Neural progenitor cell (in vitro differentiated cells): Measurements from ENCODE around the gene GPR156. TPM values are rescaled to one million over a fixed set of nuclear protein-coding genes. Genes with fewer than 3 reads are reported as not detected.

Experiments used
- DNase-seq: peaks from one replicate; pipeline ENCODE4 v3.0.0-alpha.2; 2016; ENCODE audit warnings: low spot score
- H2AFZ ChIP-seq: fragments of 200-600 bp; sonication (generic); replicated peaks from 2 replicates; pipeline ENCODE4 v1.6.1; 2016; ENCODE audit warnings: antibody characterized with exemption
- H3F3A ChIP-seq: fragments of 200-600 bp; sonication (generic); 2 replicates; pipeline ENCODE4 v1.6.1; 2016; ENCODE audit warnings: antibody characterized with exemption, low read depth
- H3K27ac ChIP-seq: fragments of 200-600 bp; sonication (generic); 2 replicates; pipeline ENCODE4 v1.5.1; 2016; ENCODE audit warnings: mild to moderate bottlenecking
- H3K27me3 ChIP-seq: fragments of 200-600 bp; sonication (generic); 2 replicates; pipeline ENCODE4 v1.6.1; 2016; ENCODE audit warnings: mild to moderate bottlenecking, moderate library complexity
- H3K36me3 ChIP-seq: fragments of 200-600 bp; sonication (generic); 2 replicates; pipeline ENCODE4 v1.5.1; 2016
- H3K4me1 ChIP-seq: fragments of 200-600 bp; sonication (generic); 2 replicates; pipeline ENCODE4 v1.6.1; 2016; ENCODE audit warnings: mixed run types
- H3K4me2 ChIP-seq: fragments of 200-600 bp; sonication (generic); 2 replicates; pipeline ENCODE4 v1.6.1; 2016
- H3K4me3 ChIP-seq: fragments of 200-600 bp; sonication (generic); 2 replicates; pipeline ENCODE4 v1.5.1; 2016
- H3K79me2 ChIP-seq: fragments of 200-600 bp; sonication (generic); 2 replicates; pipeline ENCODE4 v1.6.1; 2016; ENCODE audit warnings: low read depth
- H3K9ac ChIP-seq: fragments of 200-600 bp; sonication (generic); 2 replicates; pipeline ENCODE4 v1.6.1; 2016
- H3K9me3 ChIP-seq: fragments of 200-600 bp; sonication (generic); 2 replicates; pipeline ENCODE4 v1.5.1; 2016; ENCODE audit warnings: low read depth
- H4K20me1 ChIP-seq: fragments of 200-600 bp; sonication (generic); 2 replicates; pipeline ENCODE4 v1.6.1; 2016; ENCODE audit warnings: low read depth
- H3K27ac Mint-ChIP-seq: 3 replicates; pipeline ENCODE4 v1.8.0; 2021; ENCODE audit warnings: mixed read lengths
- H3K27me3 Mint-ChIP-seq: 2 replicates; pipeline ENCODE4 v1.8.0; 2022; ENCODE audit warnings: low read depth, mild to moderate bottlenecking, inconsistent platforms, moderate library complexity, mixed read lengths; ENCODE audit not compliant: insufficient read depth
- H3K36me3 Mint-ChIP-seq: 3 replicates; pipeline ENCODE4 v1.8.0; 2021; ENCODE audit warnings: mixed read lengths
- H3K4me1 Mint-ChIP-seq: 3 replicates; pipeline ENCODE4 v1.8.0; 2021; ENCODE audit warnings: mixed read lengths
- H3K4me3 Mint-ChIP-seq: 3 replicates; pipeline ENCODE4 v1.8.0; 2021; ENCODE audit warnings: mild to moderate bottlenecking, moderate library complexity, mixed read lengths
- H3K9me3 Mint-ChIP-seq: 3 replicates; pipeline ENCODE4 v1.8.0; 2020; ENCODE audit warnings: mixed read lengths
- EZH2 ChIP-seq: fragments of 200-600 bp; sonication (generic); IDR thresholded peaks from 2 replicates; pipeline ENCODE4 v1.6.1; 2017; ENCODE audit warnings: antibody characterized with exemption, mild to moderate bottlenecking, moderate library complexity
- EZH2phosphoT487 ChIP-seq: fragments of 200-600 bp; sonication (generic); IDR thresholded peaks from 2 replicates; pipeline ENCODE4 v1.6.1; 2017; ENCODE audit warnings: antibody characterized with exemption
- total RNA-seq: library from RNA; depleted of rRNA; stranded (reverse); fragments of >200 nt; gene quantifications from 2 replicates; pipeline ENCODE4 v1.2.3, GENCODE V29; 2015; ENCODE audit warnings: low replicate concordance
- TF ChIP-seq, protein P1 (sequence below): fragments of 200-600 bp; sonication (generic); IDR thresholded peaks from 2 replicates; pipeline ENCODE4 v1.5.1; 2017; ENCODE audit warnings: antibody characterized with exemption, mild to moderate bottlenecking

The GPR156 gene
- total RNA-seq, 1 donor from 2014 or later = 2.2 TPM

DNA sequence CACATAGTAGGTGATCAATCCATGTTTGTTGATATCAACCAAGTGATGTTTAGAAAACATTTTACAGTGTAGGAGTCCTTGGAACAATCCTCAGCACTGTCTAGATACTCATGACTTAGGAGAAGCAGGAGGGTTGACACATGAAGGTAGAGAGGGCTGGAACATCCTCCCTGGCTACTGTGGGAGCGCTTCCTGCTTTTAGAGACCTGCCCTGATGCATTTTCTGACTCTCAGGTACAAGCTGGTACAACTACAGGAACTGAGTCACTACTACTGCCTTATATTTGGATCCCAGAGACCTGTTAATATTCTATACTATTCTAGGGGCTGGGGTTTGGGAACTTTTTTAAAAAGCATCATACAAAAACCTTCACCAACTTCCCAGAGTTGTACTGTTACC lies 20.1 kb downstream of the GPR156 start:
- no peaks in the 10 kb centered on the region for H3K79me2 ChIP-seq
- H3K27ac Mint-ChIP-seq = no peak overlapping the region
- H3K27me3 Mint-ChIP-seq = no peaks in the 10 kb centered on the region
- no peaks in the 10 kb centered on the region for H4K20me1 ChIP-seq
- H3K27ac ChIP-seq = no peak overlapping the region
- no peaks in the 10 kb centered on the region for H3K36me3 ChIP-seq
- H3K9me3 Mint-ChIP-seq = no peaks in the 10 kb centered on the region
- no peaks in the 10 kb centered on the region for H3K9me3 ChIP-seq
- no peak overlapping the region for H3K4me2 ChIP-seq
- TF ChIP-seq EZH2 = no peak
- no peak for TF ChIP-seq EZH2phosphoT487
- TF ChIP-seq, protein P1, sequence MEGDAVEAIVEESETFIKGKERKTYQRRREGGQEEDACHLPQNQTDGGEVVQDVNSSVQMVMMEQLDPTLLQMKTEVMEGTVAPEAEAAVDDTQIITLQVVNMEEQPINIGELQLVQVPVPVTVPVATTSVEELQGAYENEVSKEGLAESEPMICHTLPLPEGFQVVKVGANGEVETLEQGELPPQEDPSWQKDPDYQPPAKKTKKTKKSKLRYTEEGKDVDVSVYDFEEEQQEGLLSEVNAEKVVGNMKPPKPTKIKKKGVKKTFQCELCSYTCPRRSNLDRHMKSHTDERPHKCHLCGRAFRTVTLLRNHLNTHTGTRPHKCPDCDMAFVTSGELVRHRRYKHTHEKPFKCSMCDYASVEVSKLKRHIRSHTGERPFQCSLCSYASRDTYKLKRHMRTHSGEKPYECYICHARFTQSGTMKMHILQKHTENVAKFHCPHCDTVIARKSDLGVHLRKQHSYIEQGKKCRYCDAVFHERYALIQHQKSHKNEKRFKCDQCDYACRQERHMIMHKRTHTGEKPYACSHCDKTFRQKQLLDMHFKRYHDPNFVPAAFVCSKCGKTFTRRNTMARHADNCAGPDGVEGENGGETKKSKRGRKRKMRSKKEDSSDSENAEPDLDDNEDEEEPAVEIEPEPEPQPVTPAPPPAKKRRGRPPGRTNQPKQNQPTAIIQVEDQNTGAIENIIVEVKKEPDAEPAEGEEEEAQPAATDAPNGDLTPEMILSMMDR = no peak
- no peaks in the 10 kb centered on the region for H3K4me1 Mint-ChIP-seq
- no peaks in the 10 kb centered on the region for H3K27me3 ChIP-seq
- H3K4me3 Mint-ChIP-seq = no peak overlapping the region
- DNase-seq = no peak
- no peak overlapping the region for H2AFZ ChIP-seq
- no peaks in the 10 kb centered on the region for H3K4me1 ChIP-seq
- no peak overlapping the region for H3K4me3 ChIP-seq
- no peaks in the 10 kb centered on the region for H3F3A ChIP-seq
- no peak overlapping the region for H3K9ac ChIP-seq
- no peaks in the 10 kb centered on the region for H3K36me3 Mint-ChIP-seq

DNA sequence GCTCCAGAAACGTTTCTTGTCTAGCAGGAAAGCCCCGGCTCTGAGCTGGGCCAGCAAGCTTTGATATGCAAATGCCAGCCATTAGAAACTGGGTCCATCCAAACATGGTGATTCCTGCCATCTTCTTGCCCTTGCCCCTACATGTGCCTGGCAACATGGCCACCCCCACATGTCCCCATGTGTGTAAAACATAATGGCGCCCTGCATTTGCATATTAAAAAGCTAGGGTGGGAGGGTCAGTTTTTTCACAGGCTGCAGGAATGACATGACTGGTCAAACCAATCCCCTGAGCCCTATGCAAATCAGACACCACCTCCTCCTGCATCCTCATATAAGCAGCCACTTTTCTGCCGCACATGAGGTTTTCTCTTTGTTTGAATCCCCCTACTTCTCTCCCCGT lies 21.2 kb downstream of the GPR156 start:
- no peak overlapping the region for H3K4me2 ChIP-seq
- no peaks in the 10 kb centered on the region for H3K79me2 ChIP-seq
- H3F3A ChIP-seq = no peaks in the 10 kb centered on the region
- Mint-ChIP-seq H3K4me3 (no peak overlapping the region), H3K4me1 (no peaks in the 10 kb centered on the region), H3K9me3 (no peaks in the 10 kb centered on the region), H3K27me3 (no peaks in the 10 kb centered on the region), H3K27ac (no peak overlapping the region), H3K36me3 (no peaks in the 10 kb centered on the region)
- no peaks in the 10 kb centered on the region for H3K9me3 ChIP-seq
- no peak overlapping the region for H3K9ac ChIP-seq
- no peak overlapping the region for H3K4me3 ChIP-seq
- H3K36me3 ChIP-seq = no peaks in the 10 kb centered on the region
- no peak for DNase-seq
- no peak overlapping the region for H2AFZ ChIP-seq
- H3K4me1 ChIP-seq = no peaks in the 10 kb centered on the region
- no peaks in the 10 kb centered on the region for H4K20me1 ChIP-seq
- H3K27me3 ChIP-seq = no peaks in the 10 kb centered on the region
- H3K27ac ChIP-seq = no peak overlapping the region
- TF ChIP-seq EZH2 = no peak

- no peak overlapping the region for H3K27ac Mint-ChIP-seq
- H3K9ac ChIP-seq = no peak overlapping the region
- no peak for DNase-seq
- no peak overlapping the region for H2AFZ ChIP-seq
- H3K36me3 ChIP-seq = no peaks in the 10 kb centered on the region
- no peak overlapping the region for H3K4me3 ChIP-seq
- H3K27me3 ChIP-seq = no peaks in the 10 kb centered on the region
- H3K27me3 Mint-ChIP-seq = no peaks in the 10 kb centered on the region
- peaks cover 33% of the 10 kb centered on the region for H3K9me3 Mint-ChIP-seq
- TF ChIP-seq, protein P1 = no peak
- TF ChIP-seq EZH2 (no peak), EZH2phosphoT487 (no peak)
- peaks cover 2% of the 10 kb centered on the region for H3K36me3 Mint-ChIP-seq
- H3K4me2 ChIP-seq = no peak overlapping the region
- no peak overlapping the region for H3K27ac ChIP-seq
- no peaks in the 10 kb centered on the region for H3K9me3 ChIP-seq
- no peaks in the 10 kb centered on the region for H3K4me1 Mint-ChIP-seq
- H3K79me2 ChIP-seq = no peaks in the 10 kb centered on the region
- no peaks in the 10 kb centered on the region for H4K20me1 ChIP-seq
- no peaks in the 10 kb centered on the region for H3F3A ChIP-seq
- no peak overlapping the region for H3K4me3 Mint-ChIP-seq
- no peaks in the 10 kb centered on the region for H3K4me1 ChIP-seq
These were observed 27.0 kb downstream of the GPR156 start for GRCh38 chr3:120258009-120258408.

- no peak for DNase-seq
- Histone ChIP-seq H3K79me2 (no peaks in the 10 kb centered on the region), H3K27me3 (no peaks in the 10 kb centered on the region), H3K4me1 (peaks cover 12% of the 10 kb centered on the region), H3K36me3 (no peaks in the 10 kb centered on the region), H2AFZ (peak overlapping the region; percentile 85), H3K9me3 (no peaks in the 10 kb centered on the region), H3K9ac (no peak overlapping the region), H3F3A (peaks cover 11% of the 10 kb centered on the region), H3K4me3 (no peak overlapping the region), H3K4me2 (no peak overlapping the region), H4K20me1 (no peaks in the 10 kb centered on the region), H3K27ac (no peak overlapping the region)
- Mint-ChIP-seq H3K4me1 (peaks cover 15% of the 10 kb centered on the region), H3K27ac (peak overlapping the region; percentile 25), H3K36me3 (no peaks in the 10 kb centered on the region), H3K4me3 (no peak overlapping the region), H3K9me3 (peaks cover 2% of the 10 kb centered on the region), H3K27me3 (peaks cover 2% of the 10 kb centered on the region)
- no peak for TF ChIP-seq EZH2
- TF ChIP-seq, protein P1 = no peak
- TF ChIP-seq EZH2phosphoT487 = no peak
These were observed 39.6 kb downstream of the GPR156 start for GRCh38 chr3:120245386-120245785.
